DND-41 (cell line): Measurements from ENCODE around the gene COX20.

ENCODE experiments used
- ATAC-seq: fragments of 200-7000 bp; cut with Tn5 transposase; 3 replicates; pipeline ENCODE4 v1.9.1; 2021; ENCODE audit warnings: low read depth; ENCODE audit not compliant: insufficient read depth
- DNase-seq: peaks from one replicate; pipeline ENCODE4 v3.0.0-alpha.2; 2020
- H2AFZ ChIP-seq: 2 replicates; pipeline ENCODE4 v1.6.0; 2012; ENCODE audit warnings: low read depth, low read length
- H3K27ac ChIP-seq: 2 replicates; pipeline ENCODE4 v1.5.1; 2012; ENCODE audit warnings: low read length, inconsistent platforms
- H3K27me3 ChIP-seq: fragments of 200-600 bp; sonication (generic); 2 replicates; pipeline ENCODE4 v1.6.0; 2012; ENCODE audit warnings: low read length, mild to moderate bottlenecking, inconsistent platforms; ENCODE audit not compliant: insufficient read depth, poor library complexity
- H3K36me3 ChIP-seq: 2 replicates; pipeline ENCODE4 v1.5.1; 2012; ENCODE audit warnings: low read length, inconsistent platforms; ENCODE audit not compliant: insufficient read depth
- H3K4me1 ChIP-seq: 2 replicates; pipeline ENCODE4 v1.5.1; 2012; ENCODE audit warnings: mild to moderate bottlenecking, low read length; ENCODE audit not compliant: insufficient read depth
- H3K4me2 ChIP-seq: 2 replicates; pipeline ENCODE4 v1.6.0; 2012; ENCODE audit warnings: mild to moderate bottlenecking, moderate library complexity, low read length, inconsistent platforms; ENCODE audit not compliant: insufficient read depth
- H3K4me3 ChIP-seq, 2 experiments: fragments of 200-600 bp in 1 of 2; shearing (Covaris generic) in 1 of 2; 2 replicates each; pipeline ENCODE4 v1.5.1; 2012 to 2016; ENCODE audit warnings: inconsistent platforms in 2 of 2, low read length in 2 of 2, mild to moderate bottlenecking in 2 of 2, low read depth in 1 of 2, moderate library complexity in 1 of 2
- H3K79me2 ChIP-seq: 2 replicates; pipeline ENCODE4 v1.6.0; 2012; ENCODE audit warnings: low read length, inconsistent platforms; ENCODE audit not compliant: insufficient read depth
- H3K9ac ChIP-seq: 2 replicates; pipeline ENCODE4 v1.6.0; 2012; ENCODE audit warnings: low read depth, mild to moderate bottlenecking, inconsistent platforms, low read length, moderate library complexity
- H3K9me3 ChIP-seq: 2 replicates; pipeline ENCODE4 v1.5.1; 2012; ENCODE audit warnings: low read length, moderate library complexity, mild to moderate bottlenecking, inconsistent platforms; ENCODE audit not compliant: insufficient read depth, severe bottlenecking
- H4K20me1 ChIP-seq: 2 replicates; pipeline ENCODE4 v1.6.0; 2012; ENCODE audit warnings: low read length; ENCODE audit not compliant: insufficient read depth
- CTCF ChIP-seq: IDR thresholded peaks from 2 replicates; pipeline ENCODE4 v1.5.1; 2012; ENCODE audit warnings: borderline replicate concordance, low read length, moderate library complexity, mild to moderate bottlenecking; ENCODE audit not compliant: poor library complexity, severe bottlenecking; ENCODE audit errors: extremely low read depth
- EZH2 ChIP-seq: IDR thresholded peaks from 3 replicates; pipeline ENCODE4 v1.6.1; 2012; ENCODE audit warnings: borderline replicate concordance, low read depth, mild to moderate bottlenecking, moderate library complexity, low read length, inconsistent platforms; ENCODE audit not compliant: severe bottlenecking

COX20 gene

GRCh38 chr1:244810221-244810620 lies 25.2 kb upstream of the COX20 start:
- Histone ChIP-seq H3K79me2 (no peaks in the 10 kb centered on the region), H3K4me1 (no peaks in the 10 kb centered on the region), H3K4me2 (no peak overlapping the region), H2AFZ (no peak overlapping the region), H3K36me3 (no peaks in the 10 kb centered on the region), H4K20me1 (no peaks in the 10 kb centered on the region), H3K4me3 (no peak overlapping the region), H3K9ac (no peak overlapping the region), H3K27ac (no peak overlapping the region), H3K27me3 (no peaks in the 10 kb centered on the region), H3K9me3 (no peaks in the 10 kb centered on the region)
- no peak for DNase-seq
- no peak for TF ChIP-seq CTCF
- TF ChIP-seq EZH2 = no peak
- no peak for ATAC-seq

- no peak for TF ChIP-seq EZH2
- no peak for TF ChIP-seq CTCF
- Histone ChIP-seq H3K79me2 (no peaks in the 10 kb centered on the region), H2AFZ (no peak overlapping the region)
Measured at GRCh38 chr1:244813327-244813726, 22.1 kb upstream of the COX20 start.

DNA sequence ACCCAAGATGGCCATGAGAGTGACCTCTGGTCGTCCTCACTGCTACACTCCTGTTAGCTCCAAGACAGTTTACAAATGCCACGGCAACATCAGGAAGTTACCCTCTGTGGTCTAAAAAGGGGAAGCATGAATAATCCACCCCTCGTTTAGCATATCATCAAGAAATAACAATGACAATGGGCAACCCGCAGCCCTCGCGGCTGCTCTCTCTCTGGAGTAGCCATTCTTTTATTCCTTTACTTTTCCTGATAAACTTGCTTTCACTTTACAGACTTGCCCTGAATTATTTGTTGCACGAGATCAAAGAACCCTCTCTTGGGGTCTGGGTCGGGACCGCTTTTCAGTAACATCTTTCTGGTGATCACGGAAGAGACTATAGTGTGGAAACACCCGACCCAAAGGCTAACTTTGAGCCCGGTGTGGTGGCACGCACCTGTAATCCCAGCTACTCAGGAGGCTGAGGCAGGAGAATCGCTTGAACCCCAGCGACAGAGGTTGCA lies 19.8 kb upstream of the COX20 start:
- ATAC-seq = no peak
- no peak for DNase-seq
- Histone ChIP-seq H2AFZ (no peak overlapping the region), H3K79me2 (no peaks in the 10 kb centered on the region), H4K20me1 (no peaks in the 10 kb centered on the region), H3K9me3 (no peaks in the 10 kb centered on the region), H3K9ac (no peak overlapping the region), H3K4me1 (no peaks in the 10 kb centered on the region), H3K4me3 (no peak overlapping the region), H3K36me3 (no peaks in the 10 kb centered on the region), H3K27ac (no peak overlapping the region), H3K4me2 (no peak overlapping the region), H3K27me3 (no peaks in the 10 kb centered on the region)
- no peak for TF ChIP-seq CTCF
- no peak for TF ChIP-seq EZH2

More at GRCh38 chr1:244813327-244813726, 22.1 kb upstream of the COX20 start:
- Histone ChIP-seq H3K4me1 (no peaks in the 10 kb centered on the region), H3K4me2 (no peak overlapping the region), H3K9me3 (no peaks in the 10 kb centered on the region), H3K27ac (no peak overlapping the region), H3K27me3 (no peaks in the 10 kb centered on the region), H3K36me3 (no peaks in the 10 kb centered on the region), H3K9ac (no peak overlapping the region), H3K4me3 (no peak overlapping the region), H4K20me1 (no peaks in the 10 kb centered on the region)
- ATAC-seq (no peak), DNase-seq (no peak)

DNA sequence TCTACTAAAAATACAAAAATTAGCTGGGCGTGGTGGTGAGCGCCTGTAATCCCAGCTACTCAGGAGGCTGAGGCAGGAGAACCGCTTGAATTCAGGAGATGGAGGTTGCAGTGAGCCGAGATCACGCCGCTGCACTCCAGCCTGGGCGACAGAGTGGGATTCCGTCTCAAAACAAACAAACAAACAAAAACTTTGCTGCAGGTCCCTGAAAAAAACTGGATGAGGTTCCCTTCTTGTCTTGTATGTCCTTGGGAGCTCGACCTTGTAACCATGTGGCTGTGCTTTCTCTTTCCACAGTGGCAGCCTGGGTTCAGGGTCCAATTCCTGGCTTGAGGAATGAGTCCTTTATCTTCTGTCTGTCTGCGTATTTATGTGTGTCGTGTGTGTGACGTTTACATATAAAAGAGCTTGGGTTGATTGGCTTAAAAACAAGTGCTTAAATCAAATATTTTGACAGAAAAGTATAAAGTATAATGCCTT lies 18.0 kb upstream of the COX20 start:
- TF ChIP-seq CTCF = no peak
- TF ChIP-seq EZH2 = no peak
- H3K4me1 ChIP-seq = no peaks in the 10 kb centered on the region
- no peak overlapping the region for H3K4me3 ChIP-seq
- H4K20me1 ChIP-seq = no peaks in the 10 kb centered on the region
- H3K9ac ChIP-seq = no peak overlapping the region
- no peak overlapping the region for H2AFZ ChIP-seq
- DNase-seq (no peak), ATAC-seq (no peak)
- H3K27me3 ChIP-seq = no peaks in the 10 kb centered on the region
- no peaks in the 10 kb centered on the region for H3K36me3 ChIP-seq
- no peak overlapping the region for H3K27ac ChIP-seq
- no peaks in the 10 kb centered on the region for H3K79me2 ChIP-seq
- no peak overlapping the region for H3K4me2 ChIP-seq
- H3K9me3 ChIP-seq = no peaks in the 10 kb centered on the region
